ENCODE results near the gene TTF2.

DNA sequence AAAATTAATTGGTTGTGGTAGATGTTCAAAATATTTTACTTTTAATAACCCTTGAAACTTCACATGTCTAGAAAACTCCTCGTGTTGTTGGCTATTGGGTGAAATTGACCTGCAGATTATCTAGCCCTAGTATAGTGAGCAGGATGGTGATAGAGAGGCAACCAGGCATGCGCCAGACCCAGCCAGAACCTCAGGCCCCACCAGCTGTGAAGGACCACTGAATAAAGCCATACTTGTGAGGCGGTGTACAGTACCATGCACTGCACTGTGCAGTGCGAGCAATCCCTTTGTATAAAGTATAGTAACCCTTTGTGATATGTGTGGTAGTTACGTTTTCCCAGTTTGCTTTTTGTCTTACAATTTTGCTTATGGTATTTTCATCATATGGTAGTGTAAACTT, 8.5 kb downstream of the TTF2 start:
- TF ChIP-seq, protein P1, sequence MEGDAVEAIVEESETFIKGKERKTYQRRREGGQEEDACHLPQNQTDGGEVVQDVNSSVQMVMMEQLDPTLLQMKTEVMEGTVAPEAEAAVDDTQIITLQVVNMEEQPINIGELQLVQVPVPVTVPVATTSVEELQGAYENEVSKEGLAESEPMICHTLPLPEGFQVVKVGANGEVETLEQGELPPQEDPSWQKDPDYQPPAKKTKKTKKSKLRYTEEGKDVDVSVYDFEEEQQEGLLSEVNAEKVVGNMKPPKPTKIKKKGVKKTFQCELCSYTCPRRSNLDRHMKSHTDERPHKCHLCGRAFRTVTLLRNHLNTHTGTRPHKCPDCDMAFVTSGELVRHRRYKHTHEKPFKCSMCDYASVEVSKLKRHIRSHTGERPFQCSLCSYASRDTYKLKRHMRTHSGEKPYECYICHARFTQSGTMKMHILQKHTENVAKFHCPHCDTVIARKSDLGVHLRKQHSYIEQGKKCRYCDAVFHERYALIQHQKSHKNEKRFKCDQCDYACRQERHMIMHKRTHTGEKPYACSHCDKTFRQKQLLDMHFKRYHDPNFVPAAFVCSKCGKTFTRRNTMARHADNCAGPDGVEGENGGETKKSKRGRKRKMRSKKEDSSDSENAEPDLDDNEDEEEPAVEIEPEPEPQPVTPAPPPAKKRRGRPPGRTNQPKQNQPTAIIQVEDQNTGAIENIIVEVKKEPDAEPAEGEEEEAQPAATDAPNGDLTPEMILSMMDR (IDR thresholded peaks at IDR 0.05): no peak
- no peak for TF ChIP-seq POLR2A (IDR thresholded peaks at IDR 0.05)

Measured in uterus (tissue), 2 donors.